Measurements from ENCODE around the gene SNX9. TPM values are rescaled to one million over a fixed set of nuclear protein-coding genes. Genes with fewer than 3 reads are reported as not detected.

The SNX9 gene
- total RNA-seq, 2 donors from 2014 or later: 19.8 to 24.1 TPM

- no peaks in the 10 kb centered on the region for H3K27me3 ChIP-seq
- DNase-seq (no peak), ATAC-seq (no peak)
- no peaks in the 10 kb centered on the region for H3K36me3 ChIP-seq (replicated peaks in 1 of 2; ENCODE audit: insufficient read depth in 1 of 2, low read depth in 2 of 2)
- no peak for TF ChIP-seq CTCF (IDR thresholded peaks at IDR 0.05)
- no peak for TF ChIP-seq POLR2A (IDR thresholded peaks at IDR 0.05)
- 58 to 68% methylated on average over 4 of the region's 4 CpGs for WGBS, 2 donors
- H3K27ac ChIP-seq: no peak overlapping the region
- peaks cover 35% of the 10 kb centered on the region for H3K4me1 ChIP-seq
- intact Hi-C loops (cut with DNase I): no loop called here
- no peak overlapping the region for H3K4me3 ChIP-seq
- H3K9me3 ChIP-seq: no peaks in the 10 kb centered on the region
These were observed 38.1 kb downstream of the SNX9 start for GRCh38 chr6:157861184-157861583.

- TF ChIP-seq POLR2A (IDR thresholded peaks at IDR 0.05): no peak
- no peaks in the 10 kb centered on the region for H3K9me3 ChIP-seq
- no peaks in the 10 kb centered on the region for H3K36me3 ChIP-seq (replicated peaks in 1 of 2; ENCODE audit: insufficient read depth in 1 of 2, low read depth in 2 of 2)
- no peak for DNase-seq
- peaks cover 35% of the 10 kb centered on the region for H3K4me1 ChIP-seq
- intact Hi-C loops (cut with DNase I): no loop called here
- H3K27ac ChIP-seq: no peak overlapping the region
- H3K27me3 ChIP-seq: no peaks in the 10 kb centered on the region
- 48 to 50% methylated on average over 3 of the region's 3 CpGs for WGBS, 2 donors
- H3K4me3 ChIP-seq: no peak overlapping the region
- ATAC-seq: no peak
These were observed 38.8 kb downstream of the SNX9 start for GRCh38 chr6:157861814-157862213.

GRCh38 chr6:157862706-157863105 lies 39.7 kb downstream of the SNX9 start:
- Histone ChIP-seq H3K27ac (no peak overlapping the region), H3K4me1 (peaks cover 35% of the 10 kb centered on the region), H3K9me3 (no peaks in the 10 kb centered on the region), H3K4me3 (no peak overlapping the region), H3K27me3 (no peaks in the 10 kb centered on the region), H3K36me3 (replicated peaks in 1 of 2; ENCODE audit: insufficient read depth in 1 of 2, low read depth in 2 of 2) (no peaks in the 10 kb centered on the region)
- no peak for ATAC-seq
- no peak for TF ChIP-seq CTCF (IDR thresholded peaks at IDR 0.05)
- TF ChIP-seq POLR2A (IDR thresholded peaks at IDR 0.05): no peak
- intact Hi-C loops (cut with DNase I): no loop called here
- 37 to 59% methylated on average over 1 of the region's 1 CpG for WGBS, 2 donors
- DNase-seq: no peak

GRCh38 chr6:157864185-157864761 lies 41.2 kb downstream of the SNX9 start:
- Histone ChIP-seq H3K27me3 (no peaks in the 10 kb centered on the region), H3K9me3 (no peaks in the 10 kb centered on the region), H3K4me3 (no peak overlapping the region), H3K4me1 (peaks cover 34% of the 10 kb centered on the region), H3K27ac (no peak overlapping the region), H3K36me3 (replicated peaks in 1 of 2; ENCODE audit: insufficient read depth in 1 of 2, low read depth in 2 of 2) (no peaks in the 10 kb centered on the region)
- TF ChIP-seq CTCF (IDR thresholded peaks at IDR 0.05) (no peak), POLR2A (IDR thresholded peaks at IDR 0.05) (no peak)
- ATAC-seq: no peak
- DNase-seq: no peak
- intact Hi-C loops (cut with DNase I): no loop called here
- WGBS, 2 donors: 95 to 97% methylated on average over 9 to 11 of the region's 11 CpGs

- Histone ChIP-seq H3K36me3 (replicated peaks in 1 of 2; ENCODE audit: insufficient read depth in 1 of 2, low read depth in 2 of 2) (peaks cover 0 to 2% of the 10 kb centered on the region in 2 donors), H3K9me3 (no peaks in the 10 kb centered on the region), H3K4me3 (no peak overlapping the region), H3K27me3 (no peaks in the 10 kb centered on the region), H3K27ac (no peak overlapping the region), H3K4me1 (peaks cover 25% of the 10 kb centered on the region)
- intact Hi-C loops (cut with DNase I): no loop called here
- 95% methylated on average over 6 of the region's 6 CpGs for WGBS, 2 donors
- ATAC-seq (no peak), DNase-seq (no peak)
- no peak for TF ChIP-seq POLR2A (IDR thresholded peaks at IDR 0.05)
- no peak for TF ChIP-seq CTCF (IDR thresholded peaks at IDR 0.05)
These were observed 42.2 kb downstream of the SNX9 start for GRCh38 chr6:157865249-157865648.

Measured in body of pancreas (tissue), 4 donors.